Loucy (cell line): ENCODE measurements around the gene RAP1GDS1.

Experiments
- EZH2phosphoT487 ChIP-seq: fragments of 200-600 bp; IDR thresholded peaks from 2 replicates; pipeline ENCODE4 v1.6.1; 2018; ENCODE audit warnings: antibody characterized with exemption, mild to moderate bottlenecking, moderate library complexity, borderline replicate concordance
- TF ChIP-seq, protein P1 (sequence below): fragments of 200-600 bp; sonication (generic); conservative IDR thresholded peaks from 2 replicates; pipeline ENCODE4 v1.5.1; 2014; ENCODE audit warnings: mild to moderate bottlenecking, antibody characterized with exemption, low read length

DNA sequence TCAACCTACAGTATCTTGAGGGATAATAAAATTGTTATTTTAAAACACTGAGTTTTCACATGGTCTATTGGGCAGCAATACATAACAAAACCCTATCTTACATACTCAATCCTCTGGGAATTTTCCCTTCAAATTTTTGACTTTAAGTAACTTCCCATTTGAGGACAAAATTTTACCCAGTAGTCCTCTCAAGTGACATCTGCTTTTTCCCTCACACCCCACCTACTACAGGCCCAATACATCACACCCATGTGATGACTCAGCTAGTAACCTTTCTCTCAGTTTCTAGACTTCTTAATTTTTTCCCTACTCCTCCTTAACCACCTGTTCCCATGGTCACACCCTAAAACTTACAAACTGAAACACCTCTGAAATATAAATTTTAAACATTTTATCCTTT, 12.2 kb upstream of the RAP1GDS1 start:
- TF ChIP-seq, protein P1, sequence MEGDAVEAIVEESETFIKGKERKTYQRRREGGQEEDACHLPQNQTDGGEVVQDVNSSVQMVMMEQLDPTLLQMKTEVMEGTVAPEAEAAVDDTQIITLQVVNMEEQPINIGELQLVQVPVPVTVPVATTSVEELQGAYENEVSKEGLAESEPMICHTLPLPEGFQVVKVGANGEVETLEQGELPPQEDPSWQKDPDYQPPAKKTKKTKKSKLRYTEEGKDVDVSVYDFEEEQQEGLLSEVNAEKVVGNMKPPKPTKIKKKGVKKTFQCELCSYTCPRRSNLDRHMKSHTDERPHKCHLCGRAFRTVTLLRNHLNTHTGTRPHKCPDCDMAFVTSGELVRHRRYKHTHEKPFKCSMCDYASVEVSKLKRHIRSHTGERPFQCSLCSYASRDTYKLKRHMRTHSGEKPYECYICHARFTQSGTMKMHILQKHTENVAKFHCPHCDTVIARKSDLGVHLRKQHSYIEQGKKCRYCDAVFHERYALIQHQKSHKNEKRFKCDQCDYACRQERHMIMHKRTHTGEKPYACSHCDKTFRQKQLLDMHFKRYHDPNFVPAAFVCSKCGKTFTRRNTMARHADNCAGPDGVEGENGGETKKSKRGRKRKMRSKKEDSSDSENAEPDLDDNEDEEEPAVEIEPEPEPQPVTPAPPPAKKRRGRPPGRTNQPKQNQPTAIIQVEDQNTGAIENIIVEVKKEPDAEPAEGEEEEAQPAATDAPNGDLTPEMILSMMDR = no peak
- no peak for TF ChIP-seq EZH2phosphoT487
